M059J (cell line): ENCODE measurements around the gene CANX. TPM values are rescaled to one million over a fixed set of nuclear protein-coding genes. Genes with fewer than 3 reads are reported as not detected.
"Not testable (repeated sequence)": the region's sequence is repeated elsewhere in the genome, so short reads cannot be mapped to it uniquely, and the experiment has no call there.

Source experiments
- DNase-seq: peaks from one replicate; pipeline ENCODE4 v3.0.0-alpha.2; 2012; ENCODE audit warnings: low read depth
- total RNA-seq: library from RNA; depleted of rRNA; stranded (reverse); fragments of >200 nt; shearing (Covaris generic); gene quantifications from 2 replicates; pipeline ENCODE4 v1.2.3, GENCODE V29; 2014; rRNA removed

Gene CANX
- 625 and 681 TPM in 2 replicates for total RNA-seq

- DNase-seq, result peak; percentile 27
These were observed at the start of gene CANX for GRCh38 chr5:179698935-179699615. CANX (plus strand) TSS chr5:179698967; CDS start chr5:179705682, 6,715 bp downstream.

GRCh38 chr5:179649166-179649703 lies 49.5 kb upstream of the CANX start:
- DNase-seq, result not testable (repeated sequence)

- not testable (repeated sequence) for DNase-seq
These were observed 48.5 kb upstream of the CANX start for GRCh38 chr5:179650245-179650644.

GRCh38 chr5:179653135-179653534 lies 45.6 kb upstream of the CANX start:
- DNase-seq, result not testable (repeated sequence)

- not testable (repeated sequence) for DNase-seq
These were observed 41.2 kb upstream of the CANX start for GRCh38 chr5:179657302-179658178.

- peak; percentile 36 for DNase-seq
These were observed 40.4 kb upstream of the CANX start for GRCh38 chr5:179658179-179658856.

- not testable (repeated sequence) for DNase-seq
These were observed 37.1 kb upstream of the CANX start for GRCh38 chr5:179661647-179662046.

- DNase-seq, result peak; percentile 46
These were observed 30.4 kb upstream of the CANX start for GRCh38 chr5:179668391-179668790.

- DNase-seq, result peak; percentile 93
These were observed 20.3 kb upstream of the CANX start for GRCh38 chr5:179678223-179679013.

GRCh38 chr5:179679014-179679674 lies 19.6 kb upstream of the CANX start:
- DNase-seq, result no peak

- DNase-seq, result no peak
These were observed 18.6 kb upstream of the CANX start for GRCh38 chr5:179680014-179680779.

- peak; percentile 51 for DNase-seq
These were observed 17.9 kb upstream of the CANX start, which contains the start of gene CBY3 for GRCh38 chr5:179680780-179681401. CBY3 (minus strand) TSS chr5:179681034; CDS start chr5:179680918, 116 bp downstream.

- not testable (repeated sequence) for DNase-seq
These were observed 9.6 kb upstream of the CANX start for GRCh38 chr5:179689212-179689611.

GRCh38 chr5:179694561-179694960 lies 4.2 kb upstream of the CANX start:
- no peak for DNase-seq

- no peak for DNase-seq
These were observed 2.2 kb upstream of the CANX start for GRCh38 chr5:179696603-179697002.

GRCh38 chr5:179697108-179697507 lies 1.7 kb upstream of the CANX start:
- no peak for DNase-seq

GRCh38 chr5:179697543-179697942 lies 1.2 kb upstream of the CANX start:
- DNase-seq, result not testable (repeated sequence)

GRCh38 chr5:179697993-179698934 lies 503 bp upstream of the CANX start:
- peak; percentile 99 for DNase-seq
